Left ventricle myocardium superior (tissue), 1 donor: ENCODE data around the gene CANT1. TPM values are rescaled to one million over a fixed set of nuclear protein-coding genes. Genes with fewer than 3 reads are reported as not detected.
A peak's percentile ranks its signal among the peaks of the same experiment; 100 is the strongest.

Experiments used
- ATAC-seq: fragments of 200-7000 bp; cut with Tn5 transposase; one replicate; pipeline ENCODE4 v1.9.1; 2020; ENCODE audit warnings: mild to moderate bottlenecking, moderate library complexity
- DNase-seq: peaks from one replicate; pipeline ENCODE4 v3.0.0-alpha.2; 2020
- intact Hi-C: fragments of 100-400 bp; cut with micrococcal nuclease; formaldehyde crosslinking; loops from one replicate; pipeline ENCODE4 v1.11.0; 2022
- total RNA-seq: library from RNA; stranded (reverse); fragmentation: NEBNext Ultra II Directional; extraction: Animal tissue kit (Norgen Biotek cat#: 25700); gene quantifications from one replicate; pipeline ENCODE4 v1.2.1, GENCODE V29; 2021
- donor health status: DM: no; HTN: yes; CAD: no; lungs with severe emphysema.

Gene CANT1
- total RNA-seq, 1 donor from 2014 or later: 28.2 TPM

GRCh38 chr17:79045001-79045729 lies 35.6 kb upstream of the CANT1 start:
- DNase-seq (peak; percentile 25), ATAC-seq (no peak)
- intact Hi-C loops: no loop called here

- DNase-seq (peak; percentile 19), ATAC-seq (no peak)
- intact Hi-C loops: no loop called here
Measured at GRCh38 chr17:79044462-79044861, 34.9 kb upstream of the CANT1 start.

GRCh38 chr17:79043931-79044320 lies 34.4 kb upstream of the CANT1 start:
- intact Hi-C loops: no loop called here
- ATAC-seq: no peak
- peak; percentile 22 for DNase-seq

GRCh38 chr17:79043191-79043930 lies 33.8 kb upstream of the CANT1 start:
- DNase-seq: no peak
- intact Hi-C loops: no loop called here
- no peak for ATAC-seq

GRCh38 chr17:79042421-79043190 lies 33.0 kb upstream of the CANT1 start:
- ATAC-seq: peak; percentile 30
- intact Hi-C loops: no loop called here
- peak; percentile 82 for DNase-seq

GRCh38 chr17:79041723-79042420 lies 32.3 kb upstream of the CANT1 start:
- DNase-seq (peak; percentile 25), ATAC-seq (no peak)
- intact Hi-C loops: no loop called here

- DNase-seq (no peak), ATAC-seq (no peak)
- intact Hi-C loops: no loop called here
Measured at GRCh38 chr17:79041041-79041570, 31.5 kb upstream of the CANT1 start.

- DNase-seq: no peak
- no peak for ATAC-seq
- intact Hi-C loops: no loop called here
Measured at GRCh38 chr17:79039886-79040285, 30.3 kb upstream of the CANT1 start.

GRCh38 chr17:79039171-79039570 lies 29.6 kb upstream of the CANT1 start:
- no peak for ATAC-seq
- intact Hi-C loops: no loop called here
- DNase-seq: peak; percentile 21

GRCh38 chr17:79038545-79039135 lies 29.1 kb upstream of the CANT1 start:
- intact Hi-C loops: no loop called here
- peak; percentile 58 for DNase-seq
- ATAC-seq: peak; percentile 52

GRCh38 chr17:79036596-79036995 lies 27.0 kb upstream of the CANT1 start:
- ATAC-seq (no peak), DNase-seq (no peak)
- intact Hi-C loops: no loop called here

- intact Hi-C loops: no loop called here
- ATAC-seq: no peak
- DNase-seq: no peak
Measured at GRCh38 chr17:79036181-79036580, 26.6 kb upstream of the CANT1 start.

- ATAC-seq (no peak), DNase-seq (no peak)
- intact Hi-C loops: no loop called here
Measured at GRCh38 chr17:79035686-79036085, 26.1 kb upstream of the CANT1 start.

- no peak for ATAC-seq
- intact Hi-C loops: no loop called here
- no peak for DNase-seq
Measured at GRCh38 chr17:79034931-79035485, 25.4 kb upstream of the CANT1 start.

GRCh38 chr17:79033741-79034501 lies 24.4 kb upstream of the CANT1 start:
- ATAC-seq (peak; percentile 75), DNase-seq (peak; percentile 85)
- intact Hi-C loops: no loop called here

GRCh38 chr17:79033046-79033616 lies 23.6 kb upstream of the CANT1 start:
- ATAC-seq (no peak), DNase-seq (peak; percentile 22)
- intact Hi-C loops: no loop called here
